ENCODE results near the gene SETMAR. TPM values are rescaled to one million over a fixed set of nuclear protein-coding genes. Genes with fewer than 3 reads are reported as not detected.

The SETMAR gene
- total RNA-seq, 1 experiment from 2014 or later: 9.4 TPM

DNA sequence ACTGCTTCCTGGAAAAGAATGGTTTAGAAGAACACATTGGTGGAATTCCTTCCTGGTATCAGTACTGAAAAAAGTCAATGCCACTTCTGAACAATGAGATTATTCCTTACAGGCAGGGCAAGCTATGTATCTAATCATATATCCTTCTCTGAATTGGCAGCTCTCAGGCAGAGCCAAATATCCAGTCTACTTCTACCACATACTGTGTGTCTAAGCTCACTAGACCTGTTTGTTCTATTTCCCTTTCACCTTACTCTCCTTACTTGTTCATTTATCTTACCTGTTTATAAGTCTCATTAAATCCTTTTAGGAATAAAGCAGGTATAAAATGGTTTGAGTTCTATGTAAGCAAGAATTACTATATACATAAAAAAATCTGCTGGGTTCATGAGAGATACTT is 8.3 kb downstream of the SETMAR start:
- Histone ChIP-seq H3K9me2 (ENCODE audit: insufficient read depth) (no peaks in the 10 kb centered on the region), H3K9ac (ENCODE audit: low read length) (no peak overlapping the region), H3K79me2 (ENCODE audit: insufficient read depth, low read length) (no peaks in the 10 kb centered on the region), H3K27me3 (ENCODE audit: insufficient read depth, low read length) (no peaks in the 10 kb centered on the region), H3K36me3 (ENCODE audit: control insufficient read depth in 1 of 2, insufficient read depth in 2 of 2, low read length in 2 of 2) (no peaks in the 10 kb centered on the region; a peak in 2 of 4 replicates), H3K4me1 (ENCODE audit: control insufficient read depth in 1 of 2, insufficient read depth in 2 of 2, low read length in 2 of 2) (no peaks in the 10 kb centered on the region), H4K20me1 (ENCODE audit: insufficient read depth) (no peaks in the 10 kb centered on the region), H2AFZ (ENCODE audit: low read depth, low read length, poor library complexity, severe bottlenecking) (no peak overlapping the region), H3K27ac (ENCODE audit: low read depth, low read length) (no peak overlapping the region), H3K9me3 (ENCODE audit: control insufficient read depth in 1 of 2, insufficient read depth in 1 of 2, low read depth in 1 of 2, low read length in 2 of 2) (no peaks in the 10 kb centered on the region), H3K4me2 (ENCODE audit: low read length) (no peak overlapping the region), H3K4me3 (replicated peaks in 1 of 2; ENCODE audit: low read depth in 1 of 2, low read length in 2 of 2) (no peak overlapping the region)
- TF ChIP-seq YY1 (IDR thresholded peaks at IDR 0.05; ENCODE audit: extremely low read depth, insufficient replicate concordance, low read depth, low read length): no peak
- no peak for TF ChIP-seq TCF7L2 (IDR thresholded peaks at IDR 0.05; ENCODE audit: borderline replicate concordance, extremely low read depth, insufficient read depth, insufficient read length)
- TF ChIP-seq POLR2AphosphoS5 (IDR thresholded peaks at IDR 0.05; ENCODE audit: low read depth, low read length): no peak
- no peak for TF ChIP-seq ZBTB33 (IDR thresholded peaks at IDR 0.05; ENCODE audit: extremely low read depth, insufficient replicate concordance, low read length)
- no peak for TF ChIP-seq EGR1 (IDR thresholded peaks at IDR 0.05; ENCODE audit: low read depth)
- no peak for TF ChIP-seq CBX3 (IDR thresholded peaks at IDR 0.05; ENCODE audit: low read depth)
- TF ChIP-seq JUND (IDR thresholded peaks at IDR 0.05): no peak
- no peak for TF ChIP-seq FOSL1 (IDR thresholded peaks at IDR 0.05; ENCODE audit: low read depth)
- TF ChIP-seq EZH2phosphoT487 (IDR thresholded peaks at IDR 0.05; ENCODE audit: borderline replicate concordance): no peak
- no peak for TF ChIP-seq EZH2 (IDR thresholded peaks at IDR 0.05)
- TF ChIP-seq, protein P1, sequence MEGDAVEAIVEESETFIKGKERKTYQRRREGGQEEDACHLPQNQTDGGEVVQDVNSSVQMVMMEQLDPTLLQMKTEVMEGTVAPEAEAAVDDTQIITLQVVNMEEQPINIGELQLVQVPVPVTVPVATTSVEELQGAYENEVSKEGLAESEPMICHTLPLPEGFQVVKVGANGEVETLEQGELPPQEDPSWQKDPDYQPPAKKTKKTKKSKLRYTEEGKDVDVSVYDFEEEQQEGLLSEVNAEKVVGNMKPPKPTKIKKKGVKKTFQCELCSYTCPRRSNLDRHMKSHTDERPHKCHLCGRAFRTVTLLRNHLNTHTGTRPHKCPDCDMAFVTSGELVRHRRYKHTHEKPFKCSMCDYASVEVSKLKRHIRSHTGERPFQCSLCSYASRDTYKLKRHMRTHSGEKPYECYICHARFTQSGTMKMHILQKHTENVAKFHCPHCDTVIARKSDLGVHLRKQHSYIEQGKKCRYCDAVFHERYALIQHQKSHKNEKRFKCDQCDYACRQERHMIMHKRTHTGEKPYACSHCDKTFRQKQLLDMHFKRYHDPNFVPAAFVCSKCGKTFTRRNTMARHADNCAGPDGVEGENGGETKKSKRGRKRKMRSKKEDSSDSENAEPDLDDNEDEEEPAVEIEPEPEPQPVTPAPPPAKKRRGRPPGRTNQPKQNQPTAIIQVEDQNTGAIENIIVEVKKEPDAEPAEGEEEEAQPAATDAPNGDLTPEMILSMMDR (IDR thresholded peaks at IDR 0.05 in 2 of 3, conservative IDR thresholded peaks at IDR 0.05 in 1 of 3; ENCODE audit: borderline replicate concordance in 1 of 3, insufficient read depth in 1 of 3, low read depth in 2 of 3, low read length in 2 of 3): no peak
- TF ChIP-seq ELF1 (IDR thresholded peaks at IDR 0.05; ENCODE audit: borderline replicate concordance, low read depth): no peak
- no peak for TF ChIP-seq RAD21 (IDR thresholded peaks at IDR 0.05; ENCODE audit: low read depth)
- TF ChIP-seq, protein P2, sequence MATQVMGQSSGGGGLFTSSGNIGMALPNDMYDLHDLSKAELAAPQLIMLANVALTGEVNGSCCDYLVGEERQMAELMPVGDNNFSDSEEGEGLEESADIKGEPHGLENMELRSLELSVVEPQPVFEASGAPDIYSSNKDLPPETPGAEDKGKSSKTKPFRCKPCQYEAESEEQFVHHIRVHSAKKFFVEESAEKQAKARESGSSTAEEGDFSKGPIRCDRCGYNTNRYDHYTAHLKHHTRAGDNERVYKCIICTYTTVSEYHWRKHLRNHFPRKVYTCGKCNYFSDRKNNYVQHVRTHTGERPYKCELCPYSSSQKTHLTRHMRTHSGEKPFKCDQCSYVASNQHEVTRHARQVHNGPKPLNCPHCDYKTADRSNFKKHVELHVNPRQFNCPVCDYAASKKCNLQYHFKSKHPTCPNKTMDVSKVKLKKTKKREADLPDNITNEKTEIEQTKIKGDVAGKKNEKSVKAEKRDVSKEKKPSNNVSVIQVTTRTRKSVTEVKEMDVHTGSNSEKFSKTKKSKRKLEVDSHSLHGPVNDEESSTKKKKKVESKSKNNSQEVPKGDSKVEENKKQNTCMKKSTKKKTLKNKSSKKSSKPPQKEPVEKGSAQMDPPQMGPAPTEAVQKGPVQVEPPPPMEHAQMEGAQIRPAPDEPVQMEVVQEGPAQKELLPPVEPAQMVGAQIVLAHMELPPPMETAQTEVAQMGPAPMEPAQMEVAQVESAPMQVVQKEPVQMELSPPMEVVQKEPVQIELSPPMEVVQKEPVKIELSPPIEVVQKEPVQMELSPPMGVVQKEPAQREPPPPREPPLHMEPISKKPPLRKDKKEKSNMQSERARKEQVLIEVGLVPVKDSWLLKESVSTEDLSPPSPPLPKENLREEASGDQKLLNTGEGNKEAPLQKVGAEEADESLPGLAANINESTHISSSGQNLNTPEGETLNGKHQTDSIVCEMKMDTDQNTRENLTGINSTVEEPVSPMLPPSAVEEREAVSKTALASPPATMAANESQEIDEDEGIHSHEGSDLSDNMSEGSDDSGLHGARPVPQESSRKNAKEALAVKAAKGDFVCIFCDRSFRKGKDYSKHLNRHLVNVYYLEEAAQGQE (IDR thresholded peaks at IDR 0.05; ENCODE audit: low read depth): no peak
- TF ChIP-seq POLR2A (IDR thresholded peaks at IDR 0.05; ENCODE audit: borderline replicate concordance, extremely low read depth, insufficient read depth, insufficient read length): no peak
- no peak for TF ChIP-seq ATF3 (IDR thresholded peaks at IDR 0.05)
- no peak for TF ChIP-seq CEBPB (IDR thresholded peaks at IDR 0.05; ENCODE audit: low read depth)
- ChIA-PET RAD21 (ENCODE audit: low non-redundant PET in 1 of 2, low total read pairs in 2 of 2, uncharacterized antibody in 2 of 2, unreplicated experiment in 2 of 2) (no interaction called here), CTCF (no interaction called here), POLR2A (no interaction called here)
- no peak for DNase-seq (ENCODE audit: low read depth, low spot score)
- ATAC-seq: no peak
- intact Hi-C loops (cut with micrococcal nuclease): no loop called here
- BruUV-seq (replicated peaks): no TSS peak
